Body of pancreas (tissue), 4 donors: ENCODE measurements around the gene SH3TC1. TPM values are rescaled to one million over a fixed set of nuclear protein-coding genes. Genes with fewer than 3 reads are reported as not detected.

Source experiments
- ATAC-seq: fragments of 150-250 bp; one replicate; pipeline ENCODE4 v1.9.1; 2016
- DNase-seq, 4 donors: peaks; one replicate each; pipeline ENCODE4 v3.0.0-alpha.2; 2019
- H3K27ac ChIP-seq, 4 donors: fragments of 200-600 bp; sonication (generic); 1 replicate in 3 of 4; 2 replicates in 1 of 4; pipeline versions ENCODE4 v1.5.1 to v1.6.1; 2016 to 2019; ENCODE audit warnings: mild to moderate bottlenecking in 1 of 4, mixed read lengths in 1 of 4, moderate library complexity in 1 of 4
- H3K27me3 ChIP-seq, 2 donors: fragments of 200-600 bp; sonication (generic); one replicate each; pipeline ENCODE4 v1.6.0; 2016; ENCODE audit warnings: mild to moderate bottlenecking in 1 of 2
- H3K36me3 ChIP-seq, 2 donors: fragments of 200-600 bp; sonication (generic); replicated peaks in 1 of 2; 2 replicates each; pipeline ENCODE4 v1.5.1; 2016; ENCODE audit warnings: low read depth in 2 of 2; ENCODE audit not compliant: insufficient read depth in 1 of 2
- H3K4me1 ChIP-seq: fragments of 200-600 bp; sonication (generic); one replicate; pipeline ENCODE4 v1.6.0; 2016
- H3K4me3 ChIP-seq, 2 donors: fragments of 200-600 bp; sonication (generic); 1 replicate in 1 of 2; 2 replicates in 1 of 2; pipeline ENCODE4 v1.5.1; 2016 to 2019
- H3K9me3 ChIP-seq, 3 donors: fragments of 200-600 bp; sonication (generic); 1 replicate in 2 of 3; 2 replicates in 1 of 3; pipeline ENCODE4 v1.5.1; 2016
- CTCF ChIP-seq, 7 experiments: fragments of 450-650 bp in 4 of 7; fragments of 200-600 bp in 3 of 7; sonication (generic) in 3 of 7; IDR thresholded peaks; one replicate each; pipeline ENCODE4 v1.5.1; 2016 to 2019; ENCODE audit warnings: antibody characterized with exemption in 7 of 7
- POLR2A ChIP-seq, 3 donors: fragments of 450-650 bp; IDR thresholded peaks; one replicate each; pipeline ENCODE4 v1.6.1; 2016; ENCODE audit warnings: antibody characterized with exemption in 3 of 3, mild to moderate bottlenecking in 2 of 3
- WGBS, 2 donors: methylation state at CpG; one replicate each; pipeline ENCODE4 v1.1.5; 2017; 5-methylcytosine and 5-hydroxymethylcytosine counted together
- intact Hi-C: fragments of 100-400 bp; cut with DNase I; formaldehyde crosslinking; loops from one replicate; pipeline ENCODE4 v1.15.1; 2023
- total RNA-seq, 2 donors: library from RNA; depleted of rRNA; stranded (reverse); fragments of >200 nt; gene quantifications; one replicate each; pipeline ENCODE4 v1.1.0, GENCODE V29; 2016

SH3TC1 gene
- total RNA-seq, 2 donors from 2014 or later: 31.1 to 103 TPM

- no peak for TF ChIP-seq POLR2A (IDR thresholded peaks at IDR 0.05)
- TF ChIP-seq CTCF (IDR thresholded peaks at IDR 0.05): no peak
- H3K9me3 ChIP-seq: no peaks in the 10 kb centered on the region
- 71 to 76% methylated on average over 14 to 29 of the region's 31 CpGs for WGBS, 2 donors
- intact Hi-C loops: loop anchor here (10.0 kb wide), 1 partner anchor 158 kb away; no protein-coding TSS in a partner anchor
- H3K27me3 ChIP-seq: no peaks in the 10 kb centered on the region
- DNase-seq: peak in 1 of 4 donors; percentile 30
- no peak overlapping the region for H3K4me3 ChIP-seq
- H3K4me1 ChIP-seq: no peaks in the 10 kb centered on the region
- H3K36me3 ChIP-seq: no peaks in the 10 kb centered on the region
- H3K27ac ChIP-seq: no peak overlapping the region
- ATAC-seq: peak; percentile 35
Observed at GRCh38 chr4:8247047-8247930, 48.2 kb downstream of the SH3TC1 start.

- WGBS, 2 donors: 68 to 72% methylated on average over 7 of the region's 7 CpGs
- Histone ChIP-seq H3K27ac (no peak overlapping the region), H3K27me3 (no peaks in the 10 kb centered on the region), H3K9me3 (no peaks in the 10 kb centered on the region), H3K4me1 (no peaks in the 10 kb centered on the region), H3K4me3 (no peak overlapping the region), H3K36me3 (no peaks in the 10 kb centered on the region)
- TF ChIP-seq CTCF (IDR thresholded peaks at IDR 0.05): no peak
- no peak for TF ChIP-seq POLR2A (IDR thresholded peaks at IDR 0.05)
- intact Hi-C loops: loop anchor here (10.0 kb wide), 1 partner anchor 157 kb away; no protein-coding TSS in a partner anchor
- DNase-seq: no peak
- no peak for ATAC-seq
Observed at GRCh38 chr4:8248091-8248490, 49.0 kb downstream of the SH3TC1 start.

GRCh38 chr4:8250227-8250626, 51.1 kb downstream of the SH3TC1 start:
- Histone ChIP-seq H3K27me3 (no peaks in the 10 kb centered on the region), H3K36me3 (no peaks in the 10 kb centered on the region), H3K9me3 (no peaks in the 10 kb centered on the region), H3K27ac (no peak overlapping the region), H3K4me1 (no peaks in the 10 kb centered on the region), H3K4me3 (no peak overlapping the region)
- ATAC-seq: no peak
- no peak for DNase-seq
- WGBS, 2 donors: 18 to 37% methylated on average over 3 of the region's 3 CpGs
- intact Hi-C loops: no loop called here
- TF ChIP-seq POLR2A (IDR thresholded peaks at IDR 0.05): no peak
- no peak for TF ChIP-seq CTCF (IDR thresholded peaks at IDR 0.05)

GRCh38 chr4:8250637-8251036, 51.5 kb downstream of the SH3TC1 start:
- WGBS, 2 donors: 71 to 91% methylated on average over 7 of the region's 7 CpGs
- DNase-seq: no peak
- H3K4me1 ChIP-seq: no peaks in the 10 kb centered on the region
- H3K27ac ChIP-seq: no peak overlapping the region
- no peaks in the 10 kb centered on the region for H3K9me3 ChIP-seq
- no peaks in the 10 kb centered on the region for H3K27me3 ChIP-seq
- intact Hi-C loops: no loop called here
- no peak overlapping the region for H3K4me3 ChIP-seq
- no peak for TF ChIP-seq CTCF (IDR thresholded peaks at IDR 0.05)
- no peak for TF ChIP-seq POLR2A (IDR thresholded peaks at IDR 0.05)
- no peaks in the 10 kb centered on the region for H3K36me3 ChIP-seq
- no peak for ATAC-seq
